OCI-LY1 (cell line): Measurements from ENCODE around the gene ENO4.

Experiments
- H2AFZ ChIP-seq: fragments of 200-600 bp; sonication (generic), shearing (Covaris generic); 2 replicates; pipeline ENCODE4 v1.6.0; 2014; ENCODE audit warnings: antibody characterized with exemption, mild to moderate bottlenecking, low read length
- H3F3A ChIP-seq: fragments of 200-600 bp; sonication (generic), shearing (Covaris generic); 2 replicates; pipeline ENCODE4 v1.6.0; 2014; ENCODE audit warnings: mild to moderate bottlenecking, antibody characterized with exemption, low read length, moderate library complexity; ENCODE audit not compliant: insufficient read depth
- H3K27ac ChIP-seq: fragments of 200-600 bp; sonication (generic); 2 replicates; pipeline ENCODE4 v1.5.1; 2014; ENCODE audit warnings: low read length, mixed run types, mild to moderate bottlenecking, low read depth; ENCODE audit not compliant: poor library complexity, severe bottlenecking
- H3K27me3 ChIP-seq: fragments of 200-600 bp; sonication (generic); 2 replicates; pipeline ENCODE4 v1.6.0; 2014; ENCODE audit warnings: antibody characterized with exemption, mild to moderate bottlenecking, low read length, moderate library complexity; ENCODE audit not compliant: insufficient read depth
- H3K36me3 ChIP-seq: fragments of 200-600 bp; sonication (generic); 2 replicates; pipeline ENCODE4 v1.6.1; 2014; ENCODE audit warnings: mild to moderate bottlenecking, antibody characterized with exemption, low read length, moderate library complexity, mixed read lengths; ENCODE audit not compliant: insufficient read depth
- H3K4me1 ChIP-seq: fragments of 200-600 bp; sonication (generic); 2 replicates; pipeline ENCODE4 v1.5.1; 2014; ENCODE audit warnings: mild to moderate bottlenecking, low read length, moderate library complexity; ENCODE audit not compliant: insufficient read depth, severe bottlenecking
- H3K4me2 ChIP-seq: fragments of 200-600 bp; sonication (generic), shearing (Covaris generic); 2 replicates; pipeline ENCODE4 v1.6.1; 2014; ENCODE audit warnings: low read length
- H3K4me3 ChIP-seq: fragments of 200-600 bp; sonication (generic); 2 replicates; pipeline ENCODE4 v1.5.1; 2014; ENCODE audit warnings: low read length, low read depth, mild to moderate bottlenecking, mixed read lengths; ENCODE audit not compliant: poor library complexity, severe bottlenecking
- H3K79me2 ChIP-seq: fragments of 200-600 bp; shearing (Covaris generic); 2 replicates; pipeline ENCODE4 v1.6.1; 2016; ENCODE audit warnings: mixed run types, low read length, mixed read lengths; ENCODE audit not compliant: insufficient read depth
- H3K9ac ChIP-seq: fragments of 200-600 bp; sonication (generic), shearing (Covaris generic); 2 replicates; pipeline ENCODE4 v1.6.1; 2014; ENCODE audit warnings: mild to moderate bottlenecking, low read length, mixed read lengths
- H3K9me2 ChIP-seq: fragments of 200-600 bp; sonication (generic), shearing (Covaris generic); 2 replicates; pipeline ENCODE4 v1.6.1; 2014; ENCODE audit warnings: low read depth, mild to moderate bottlenecking, low read length, mixed read lengths
- H3K9me3 ChIP-seq: fragments of 200-600 bp; shearing (Covaris generic); 2 replicates; pipeline ENCODE4 v1.6.1; 2014; ENCODE audit warnings: low read length, mixed read lengths
- H4K20me1 ChIP-seq: fragments of 200-600 bp; sonication (generic), shearing (Covaris generic); 2 replicates; pipeline ENCODE4 v1.6.0; 2016; ENCODE audit warnings: mild to moderate bottlenecking, low read length; ENCODE audit not compliant: insufficient read depth
- CTCF ChIP-seq: fragments of 200-600 bp; sonication (generic), shearing (Covaris generic); IDR thresholded peaks from 2 replicates; pipeline ENCODE4 v1.5.1; 2017; ENCODE audit warnings: mild to moderate bottlenecking, antibody characterized with exemption, low read length, moderate library complexity, mixed read lengths
- EZH2 ChIP-seq: fragments of 200-600 bp; sonication (generic), shearing (Covaris generic); IDR thresholded peaks from 2 replicates; pipeline ENCODE4 v1.8.0; 2017; ENCODE audit warnings: borderline replicate concordance, mixed run types, mild to moderate bottlenecking, antibody characterized with exemption, low read length, moderate library complexity, mixed read lengths

ENO4 gene

GRCh38 chr10:116915340-116915739, 66.0 kb downstream of the ENO4 start:
- no peaks in the 10 kb centered on the region for H3K79me2 ChIP-seq
- no peak overlapping the region for H3K27ac ChIP-seq
- H3F3A ChIP-seq: no peaks in the 10 kb centered on the region
- no peaks in the 10 kb centered on the region for H3K9me2 ChIP-seq
- H3K36me3 ChIP-seq: no peaks in the 10 kb centered on the region
- no peak overlapping the region for H3K9ac ChIP-seq
- no peak overlapping the region for H3K4me2 ChIP-seq
- H4K20me1 ChIP-seq: no peaks in the 10 kb centered on the region
- H3K4me3 ChIP-seq: no peak overlapping the region
- H3K9me3 ChIP-seq: no peaks in the 10 kb centered on the region
- TF ChIP-seq CTCF (no peak), EZH2 (no peak)
- H2AFZ ChIP-seq: no peak overlapping the region
- no peaks in the 10 kb centered on the region for H3K4me1 ChIP-seq
- no peaks in the 10 kb centered on the region for H3K27me3 ChIP-seq

GRCh38 chr10:116917481-116917880, 68.2 kb downstream of the ENO4 start:
- no peak overlapping the region for H3K9ac ChIP-seq
- no peaks in the 10 kb centered on the region for H3K9me3 ChIP-seq
- H3K27me3 ChIP-seq: no peaks in the 10 kb centered on the region
- no peak overlapping the region for H2AFZ ChIP-seq
- TF ChIP-seq CTCF (no peak), EZH2 (no peak)
- no peak overlapping the region for H3K4me2 ChIP-seq
- H3K79me2 ChIP-seq: no peaks in the 10 kb centered on the region
- H3F3A ChIP-seq: no peaks in the 10 kb centered on the region
- no peaks in the 10 kb centered on the region for H3K36me3 ChIP-seq
- no peaks in the 10 kb centered on the region for H3K9me2 ChIP-seq
- no peaks in the 10 kb centered on the region for H4K20me1 ChIP-seq
- H3K4me3 ChIP-seq: no peak overlapping the region
- no peak overlapping the region for H3K27ac ChIP-seq
- H3K4me1 ChIP-seq: no peaks in the 10 kb centered on the region

GRCh38 chr10:116918583-116918982, 69.3 kb downstream of the ENO4 start:
- no peak overlapping the region for H3K4me2 ChIP-seq
- H3K4me1 ChIP-seq: no peaks in the 10 kb centered on the region
- H3K9me2 ChIP-seq: no peaks in the 10 kb centered on the region
- H3K36me3 ChIP-seq: no peaks in the 10 kb centered on the region
- H3F3A ChIP-seq: no peaks in the 10 kb centered on the region
- H3K27me3 ChIP-seq: no peaks in the 10 kb centered on the region
- no peaks in the 10 kb centered on the region for H3K79me2 ChIP-seq
- no peak overlapping the region for H3K4me3 ChIP-seq
- H2AFZ ChIP-seq: no peak overlapping the region
- no peak overlapping the region for H3K9ac ChIP-seq
- no peak for TF ChIP-seq EZH2
- TF ChIP-seq CTCF: no peak
- no peaks in the 10 kb centered on the region for H3K9me3 ChIP-seq
- H4K20me1 ChIP-seq: no peaks in the 10 kb centered on the region
- no peak overlapping the region for H3K27ac ChIP-seq
